ENCODE results near the gene ARX. TPM values are rescaled to one million over a fixed set of nuclear protein-coding genes. Genes with fewer than 3 reads are reported as not detected.

ARX gene
- total RNA-seq, 1 experiment from 2014 or later = not detected

DNA sequence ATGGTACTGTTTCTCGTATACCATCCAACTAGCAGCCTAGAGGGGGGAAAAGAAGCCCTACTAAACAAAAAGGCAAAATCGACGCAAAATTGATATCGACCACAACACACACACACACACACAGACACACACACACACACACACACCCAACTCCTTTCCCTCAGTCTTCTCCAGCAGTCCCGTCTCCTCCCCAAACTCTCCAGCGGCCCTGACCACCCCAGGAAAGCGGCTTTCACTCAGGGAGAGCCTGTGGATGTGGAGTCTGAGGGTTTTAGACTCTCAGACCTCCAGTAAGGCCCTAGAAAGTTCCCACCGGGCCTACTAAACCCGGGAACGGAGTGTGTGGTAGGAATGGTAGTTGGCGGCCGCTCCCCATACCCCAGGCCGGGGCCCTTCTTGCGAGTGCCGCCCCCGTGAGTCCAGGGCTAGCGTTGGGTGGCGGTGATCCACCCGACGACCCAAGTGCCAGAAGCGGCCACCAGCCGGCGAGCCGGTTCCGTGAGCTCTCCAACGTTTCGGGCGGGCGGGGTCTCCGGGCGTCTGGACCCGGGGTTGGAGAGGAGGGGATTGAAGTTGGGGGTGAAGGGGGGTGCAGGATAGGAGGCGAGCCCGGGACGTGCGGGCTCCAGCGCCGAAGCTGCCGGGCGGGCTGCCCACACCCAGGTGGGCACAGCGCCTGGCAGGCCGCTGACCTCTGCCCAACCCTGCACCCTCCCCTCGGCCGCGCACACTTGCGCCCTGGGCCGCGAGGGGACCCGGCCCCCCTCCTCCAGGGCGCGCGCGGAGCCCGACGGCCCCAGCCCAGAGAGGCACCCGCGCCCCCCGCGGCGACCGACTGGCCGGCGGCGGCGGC is 13.7 kb downstream of the ARX start:
- DNase-seq (ENCODE audit: low read depth) = no peak

- DNase-seq (ENCODE audit: low read depth) = no peak
These were observed 16.3 kb downstream of the ARX start for GRCh38 chrX:24999511-24999910.

DNA sequence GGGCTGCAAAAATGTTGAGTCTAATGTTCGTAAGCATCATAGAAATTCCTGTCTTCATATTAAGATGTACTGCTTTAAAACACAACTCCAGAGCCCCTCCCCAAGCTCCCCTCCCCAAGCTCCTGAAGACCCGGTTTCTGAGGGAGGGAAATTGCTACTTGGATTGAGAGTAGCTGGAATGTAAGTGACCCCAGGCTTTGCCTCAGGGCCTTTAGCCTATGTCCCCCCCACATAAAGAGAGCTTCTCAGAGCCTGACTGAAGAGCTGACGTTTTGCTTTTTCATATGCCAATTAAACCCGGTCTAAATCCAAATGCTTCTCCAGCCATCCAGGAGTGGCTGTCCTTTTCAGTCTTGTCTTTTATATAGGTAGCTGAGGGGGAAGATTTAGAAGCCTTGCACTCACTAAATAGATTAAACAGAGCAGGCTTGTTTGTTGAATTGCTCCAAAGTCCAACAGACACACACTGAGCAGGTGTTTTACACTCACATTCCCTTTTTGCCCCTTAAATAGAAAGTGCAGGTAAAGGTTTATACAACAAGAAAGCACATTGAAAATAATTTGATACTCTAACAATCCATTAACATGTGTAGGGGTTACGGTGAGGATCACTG is 19.6 kb downstream of the ARX start:
- no peak for DNase-seq (ENCODE audit: low read depth)

DNA sequence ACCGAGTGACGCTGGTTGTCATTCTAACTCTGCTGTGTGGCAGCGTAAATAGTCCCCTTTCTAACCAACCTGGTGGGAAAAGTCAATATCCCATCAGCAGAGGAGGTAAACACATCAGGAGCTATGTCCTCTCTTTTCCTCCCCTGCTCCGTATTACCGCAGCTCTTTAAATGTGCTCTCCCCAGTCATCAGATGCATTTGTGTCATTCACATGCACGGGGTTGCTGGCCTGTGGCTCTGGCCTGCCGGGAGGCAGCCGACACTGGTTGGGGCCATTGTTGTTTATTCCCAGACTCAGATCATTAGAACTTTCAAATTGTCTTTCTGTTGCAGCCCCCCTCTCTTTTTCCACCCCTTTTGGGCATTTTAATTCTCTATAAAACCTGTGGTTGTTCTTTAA is 21.9 kb downstream of the ARX start:
- no peak for DNase-seq (ENCODE audit: low read depth)

- DNase-seq (ENCODE audit: low read depth) = no peak
These were observed 25.2 kb downstream of the ARX start for GRCh38 chrX:24990535-24990934.

GRCh38 chrX:24988314-24988713 is 27.5 kb downstream of the ARX start:
- no peak for DNase-seq (ENCODE audit: low read depth)

- DNase-seq (ENCODE audit: low read depth) = no peak
These were observed 28.0 kb downstream of the ARX start for GRCh38 chrX:24987731-24988130.

- DNase-seq (ENCODE audit: low read depth) = no peak
These were observed 30.6 kb downstream of the ARX start for GRCh38 chrX:24985120-24985519.

DNA sequence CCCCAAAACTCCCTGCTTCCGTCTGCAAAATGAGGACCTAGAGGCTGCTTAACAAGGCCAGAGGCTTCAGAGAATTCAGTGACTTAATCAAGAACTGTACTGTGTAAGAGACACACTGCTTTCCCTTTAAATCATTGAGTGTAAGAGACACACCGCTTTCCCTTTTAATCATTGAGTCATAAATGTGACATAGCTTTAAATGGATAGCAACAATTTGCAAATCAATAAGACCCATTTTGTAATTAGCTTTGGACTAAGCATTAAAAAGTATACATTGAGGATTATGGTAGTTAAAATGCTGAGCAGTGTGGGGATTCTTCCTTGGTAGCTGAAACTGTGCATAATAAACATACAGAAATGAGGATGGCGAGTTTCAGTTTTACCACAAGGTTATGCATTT is 31.8 kb downstream of the ARX start:
- DNase-seq (ENCODE audit: low read depth) = no peak

DNA sequence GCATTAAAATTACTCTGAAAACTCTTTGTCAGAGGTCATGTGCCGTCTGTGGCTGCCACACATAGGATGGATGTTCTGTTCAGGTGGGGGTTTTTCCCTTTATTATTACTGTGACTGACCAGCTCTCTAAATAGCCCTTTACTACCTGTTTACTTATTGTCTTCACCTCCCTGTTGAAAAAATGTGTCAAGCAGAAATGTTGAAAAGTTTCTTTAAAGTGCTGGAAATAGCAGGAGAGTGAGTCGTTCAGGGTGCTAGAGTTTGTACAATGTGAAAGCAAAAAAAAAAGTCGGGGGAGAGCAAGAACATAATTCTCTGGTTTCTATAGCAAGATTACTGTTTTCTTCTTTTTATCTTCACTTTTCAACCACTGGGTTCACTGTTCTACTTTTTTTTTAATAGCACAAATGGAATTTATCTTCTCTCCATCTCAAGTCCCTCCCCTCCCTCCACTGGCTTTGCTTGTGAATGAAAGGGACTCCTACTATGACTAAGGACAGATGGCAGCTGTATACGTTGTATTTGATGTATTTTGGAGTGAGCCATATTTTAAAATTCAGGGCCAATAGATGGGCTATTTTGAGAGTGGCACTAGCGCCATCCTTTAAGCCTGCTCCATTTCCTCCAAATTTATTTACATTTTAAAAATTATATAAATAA is 33.3 kb downstream of the ARX start:
- no peak for DNase-seq (ENCODE audit: low read depth)

DNA sequence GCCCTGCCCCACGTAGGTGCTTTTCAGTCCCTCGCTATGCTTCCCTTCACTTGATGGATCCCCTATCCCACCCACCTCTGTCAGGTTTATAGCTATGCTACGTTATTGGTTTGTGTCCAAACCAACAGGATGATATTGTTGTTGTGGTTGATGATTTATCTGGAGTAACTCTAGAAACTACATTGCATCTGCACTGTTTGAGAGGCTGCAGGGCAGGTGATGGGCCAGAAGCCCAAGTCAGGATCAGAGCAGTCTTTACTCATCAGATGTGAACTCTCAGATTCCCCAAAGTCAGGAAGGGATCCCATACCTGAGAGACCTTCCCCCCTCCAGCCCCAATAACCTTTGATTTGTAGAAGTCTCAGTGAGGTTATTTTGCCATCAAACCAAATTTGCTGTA is 34.7 kb downstream of the ARX start:
- DNase-seq (ENCODE audit: low read depth) = no peak

- DNase-seq (ENCODE audit: low read depth) = no peak
These were observed 36.7 kb downstream of the ARX start for GRCh38 chrX:24979081-24979480.

DNA sequence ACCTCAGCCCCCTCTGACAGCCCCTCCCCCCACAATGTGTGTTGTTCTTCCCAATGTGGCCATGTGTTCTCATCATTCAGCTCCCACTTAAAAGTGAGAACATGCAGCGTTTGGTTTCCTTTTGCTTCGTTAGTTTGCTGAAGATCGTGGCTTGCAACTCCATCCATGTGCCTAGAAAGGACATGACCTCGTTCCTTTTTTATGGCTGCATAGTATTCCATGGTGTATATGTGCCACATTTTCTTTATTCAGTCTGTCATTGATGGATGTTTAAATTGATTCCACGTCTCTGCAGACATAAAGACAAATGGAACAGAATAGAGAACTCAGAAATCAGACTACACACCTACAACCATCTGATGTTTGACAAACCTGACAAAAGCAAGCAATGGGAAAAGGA is 46.0 kb downstream of the ARX start:
- DNase-seq (ENCODE audit: low read depth) = no peak

DNA sequence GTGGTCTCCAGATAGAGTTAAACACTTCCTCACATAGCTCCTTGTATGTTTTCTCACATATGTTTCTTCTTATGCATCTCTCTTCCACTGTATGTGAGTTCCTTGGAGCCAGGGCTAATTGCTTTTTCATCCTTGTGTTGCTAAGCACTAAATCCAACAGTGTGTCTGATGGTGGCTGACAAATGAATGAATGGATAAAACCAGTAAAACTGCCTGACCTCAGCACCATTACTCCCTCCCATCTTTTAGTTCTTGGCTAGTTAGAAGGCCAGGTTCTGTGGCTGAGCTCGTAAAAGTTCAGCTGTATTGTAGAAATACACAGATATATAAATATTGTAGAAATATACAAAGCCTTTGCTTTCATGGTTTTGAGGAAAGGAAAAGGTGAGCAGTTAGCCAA is 50.4 kb downstream of the ARX start:
- no peak for DNase-seq (ENCODE audit: low read depth)

DNA sequence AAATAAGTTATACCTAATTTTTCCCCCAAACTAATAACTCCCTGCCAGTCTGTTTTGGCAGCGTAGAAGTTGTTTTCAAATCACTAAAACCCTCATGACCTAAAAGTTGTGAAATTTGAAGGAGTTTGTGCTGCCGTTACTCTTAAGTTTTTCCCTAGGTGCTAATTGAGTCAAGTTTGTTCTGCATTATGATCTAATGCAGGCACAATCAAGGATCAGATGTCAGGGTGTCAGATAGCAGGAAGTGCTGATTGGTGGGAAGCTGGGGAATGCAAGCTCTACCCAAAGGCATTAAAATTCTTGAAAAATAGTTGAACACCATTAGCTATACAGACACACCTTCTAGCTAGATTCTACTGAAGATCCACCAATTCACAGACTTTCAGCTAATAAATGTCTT is 51.9 kb downstream of the ARX start:
- no peak for DNase-seq (ENCODE audit: low read depth)

DNA sequence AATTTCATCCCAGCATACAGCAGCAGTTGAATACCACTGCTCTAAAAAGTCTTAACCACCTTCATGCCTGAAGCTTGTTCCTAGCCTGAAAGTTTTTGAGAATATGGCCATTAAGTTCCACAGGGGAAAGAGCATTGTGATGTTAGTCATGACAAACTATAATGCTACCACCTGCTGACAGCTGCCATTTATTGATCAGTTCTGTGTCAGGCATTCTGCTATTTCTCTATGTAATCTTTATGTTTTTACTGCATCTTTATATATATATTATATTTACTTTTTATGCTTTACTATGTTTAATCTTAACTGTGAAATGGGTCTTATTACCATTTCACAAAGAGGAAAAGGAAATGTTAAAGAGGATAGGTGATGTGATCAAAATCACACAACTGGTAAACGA is 54.0 kb downstream of the ARX start:
- DNase-seq (ENCODE audit: low read depth) = no peak

GRCh38 chrX:24956828-24957227 is 58.9 kb downstream of the ARX start:
- peak; percentile 57 for DNase-seq (ENCODE audit: low read depth)

GRCh38 chrX:24955372-24955930 is 60.3 kb downstream of the ARX start:
- DNase-seq (ENCODE audit: low read depth) = no peak

DNA sequence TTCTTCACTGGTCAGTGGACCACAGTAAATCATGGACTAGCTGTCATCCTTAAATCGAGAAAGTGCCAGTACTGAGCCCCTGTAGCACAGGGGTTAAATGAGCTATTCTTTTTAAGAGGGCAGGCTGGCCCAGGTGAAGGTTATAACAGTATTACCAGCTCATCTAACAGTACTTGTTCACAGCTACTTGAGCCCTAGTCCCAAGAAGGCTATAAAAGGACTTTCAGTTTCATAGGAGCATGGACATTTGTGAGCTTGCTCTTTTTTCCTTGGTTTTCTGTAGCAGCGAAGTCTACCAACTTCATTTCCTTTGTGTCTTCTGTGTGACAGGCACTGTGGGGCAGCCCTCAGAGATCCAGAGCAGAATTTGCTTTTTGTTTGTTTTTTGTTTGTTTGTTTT is 61.0 kb downstream of the ARX start:
- DNase-seq (ENCODE audit: low read depth) = no peak
